T47D (cell line): Measurements from ENCODE around the gene SLC47A1.
A peak's percentile ranks its signal among the peaks of the same experiment; 100 is the strongest.

ENCODE experiments used
- DNase-seq, 2 experiments: peaks; one replicate each; pipeline versions ENCODE4 v3.0.0 to v3.0.0-alpha.2; 2011 to 2012; ENCODE audit warnings: low read depth in 1 of 2, low spot score in 1 of 2
- JUND ChIP-seq: IDR thresholded peaks from 2 replicates; pipeline ENCODE4 v1.6.1; 2012; ENCODE audit warnings: low read depth
- in situ Hi-C: cut with HindIII; loops from 2 replicates; pipeline ENCODE4 v1.10.0; 2016; ENCODE audit warnings: low sequenced_read_pairs, low pct_unique_long_range_greater_than_20kb

SLC47A1 gene

DNA sequence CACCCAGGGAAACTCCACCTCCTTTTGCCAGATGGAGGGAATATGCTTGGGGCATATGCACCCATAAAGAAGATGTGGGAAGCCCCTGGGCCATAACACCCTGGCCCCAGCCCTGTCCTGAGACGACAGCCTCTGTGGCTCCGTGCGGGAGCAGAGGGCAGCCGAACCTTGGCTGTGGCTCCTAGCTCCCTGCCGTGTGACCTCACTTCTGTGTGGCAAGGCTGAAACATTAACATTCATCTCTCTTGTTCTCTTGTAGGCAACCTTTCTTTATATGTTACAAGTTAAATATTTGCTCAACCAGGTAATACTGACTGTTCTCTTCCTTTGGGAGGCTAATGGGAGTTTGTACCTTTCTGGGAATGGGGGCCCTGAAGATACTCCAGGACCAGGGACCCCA, 17.5 kb downstream of the SLC47A1 start:
- TF ChIP-seq JUND = no peak
- in situ Hi-C loops = no loop called here
- no peak for DNase-seq

DNA sequence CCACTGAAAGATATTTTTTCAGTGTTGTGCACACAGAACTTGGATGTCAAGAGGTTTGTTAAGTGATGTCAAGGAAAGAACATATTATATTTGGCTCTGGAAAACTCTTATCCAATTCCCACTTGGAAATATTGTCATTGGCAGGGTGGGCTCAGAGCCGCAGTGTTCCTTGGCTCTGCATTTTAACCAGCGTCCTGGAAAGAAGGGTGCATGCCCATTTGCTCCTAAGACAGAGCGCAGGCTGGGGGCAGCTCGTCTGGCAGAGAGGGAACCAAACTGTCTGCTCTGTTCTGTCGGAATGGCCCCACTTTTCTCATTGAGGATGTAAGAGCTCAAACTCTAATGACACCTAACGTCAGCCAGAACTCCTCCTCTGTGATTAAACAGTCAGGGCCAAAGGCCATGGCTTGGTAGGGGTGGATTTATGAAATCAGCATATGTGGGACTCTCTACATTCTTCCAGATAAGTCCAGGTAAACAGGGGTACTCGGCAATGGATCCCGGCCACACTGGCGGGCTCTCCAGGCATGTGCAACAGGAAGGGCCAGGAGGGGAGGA, 18.0 kb downstream of the SLC47A1 start:
- TF ChIP-seq JUND = no peak
- no peak for DNase-seq
- in situ Hi-C loops = no loop called here

DNA sequence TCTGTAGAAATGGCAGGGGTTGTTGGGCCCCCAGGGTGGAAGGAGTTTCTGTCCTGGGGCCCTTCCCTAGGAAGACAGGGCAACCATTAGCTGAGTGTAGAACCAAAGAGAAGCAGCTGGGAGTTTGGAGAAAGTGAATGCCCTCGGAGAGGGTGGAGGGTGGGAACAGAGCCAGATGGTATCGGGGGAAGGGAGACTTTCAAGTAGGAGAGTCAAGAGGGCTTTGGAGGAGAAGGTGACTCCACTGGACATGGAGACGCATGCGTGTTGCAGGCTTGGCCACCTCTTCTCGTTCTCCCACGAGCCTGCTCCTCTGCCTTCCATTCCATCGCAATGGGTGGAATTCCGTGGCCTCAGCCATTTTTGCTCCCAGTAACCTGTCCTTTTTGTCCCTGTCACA, 19.4 kb downstream of the SLC47A1 start:
- TF ChIP-seq JUND = no peak
- in situ Hi-C loops = no loop called here
- no peak for DNase-seq

GRCh38 chr17:19554393-19554792, 20.7 kb downstream of the SLC47A1 start:
- in situ Hi-C loops = no loop called here
- TF ChIP-seq JUND = no peak
- DNase-seq = peak in 1 of 2 experiments; percentile 72

DNA sequence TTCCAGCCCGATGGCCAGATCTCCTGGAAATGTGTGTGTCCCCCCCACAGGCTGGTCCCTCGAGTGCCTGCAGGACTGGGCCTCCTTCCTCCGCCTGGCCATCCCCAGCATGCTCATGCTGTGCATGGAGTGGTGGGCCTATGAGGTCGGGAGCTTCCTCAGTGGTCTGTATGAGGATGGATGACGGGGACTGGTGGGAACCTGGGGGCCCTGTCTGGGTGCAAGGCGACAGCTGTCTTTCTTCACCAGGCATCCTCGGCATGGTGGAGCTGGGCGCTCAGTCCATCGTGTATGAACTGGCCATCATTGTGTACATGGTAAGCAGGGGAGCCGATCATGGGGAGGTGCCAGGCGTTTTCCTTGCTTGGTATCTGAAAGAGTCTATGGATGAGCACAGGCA, 22.1 kb downstream of the SLC47A1 start:
- no peak for TF ChIP-seq JUND
- no peak for DNase-seq
- in situ Hi-C loops = no loop called here

GRCh38 chr17:19558946-19559345, 25.3 kb downstream of the SLC47A1 start:
- no peak for DNase-seq
- in situ Hi-C loops = no loop called here
- no peak for TF ChIP-seq JUND

GRCh38 chr17:19561697-19562318, 28.2 kb downstream of the SLC47A1 start:
- in situ Hi-C loops = no loop called here
- no peak for DNase-seq
- no peak for TF ChIP-seq JUND

- no peak for TF ChIP-seq JUND
- in situ Hi-C loops = no loop called here
These were observed 32.3 kb downstream of the SLC47A1 start for GRCh38 chr17:19565817-19566575.

DNA sequence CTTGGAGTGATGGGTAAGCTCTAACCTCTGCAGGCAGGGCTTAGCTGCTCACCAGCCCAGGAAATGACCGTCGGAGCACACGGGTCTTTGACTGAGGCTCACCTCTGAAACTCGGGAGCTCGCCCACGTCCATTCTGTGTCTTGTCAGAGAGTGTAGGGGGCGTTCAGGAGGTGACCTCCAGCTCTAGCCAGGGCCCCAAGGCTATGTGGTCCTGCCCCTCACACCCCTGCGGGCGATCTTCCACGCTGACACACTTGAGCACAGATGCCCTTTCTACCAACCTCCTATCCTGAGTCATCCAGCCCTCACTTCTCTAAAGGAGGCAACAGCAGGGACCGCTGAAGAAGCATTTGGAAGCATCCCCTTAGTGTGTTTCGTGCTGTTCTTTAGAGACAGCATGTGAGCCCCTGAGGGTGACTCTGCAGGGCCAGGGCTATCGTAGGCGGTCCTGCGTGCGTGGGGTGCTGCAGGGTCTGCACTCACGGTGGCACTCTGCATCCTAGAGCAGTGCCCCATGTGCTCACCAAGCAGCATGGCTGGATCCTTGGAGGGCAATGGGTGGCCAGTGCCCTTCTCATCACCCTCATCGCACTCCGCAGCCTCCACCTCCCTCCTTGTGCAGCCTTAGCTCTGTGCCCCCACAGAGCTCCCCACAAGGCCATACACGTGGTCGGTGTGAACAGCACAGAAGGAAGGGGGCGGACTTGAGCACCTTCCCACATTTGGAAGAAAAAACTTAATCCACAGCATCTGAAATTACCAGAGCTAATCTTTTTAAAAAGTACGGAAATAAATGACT, 33.8 kb downstream of the SLC47A1 start:
- TF ChIP-seq JUND = no peak
- no peak for DNase-seq
- in situ Hi-C loops = no loop called here

More at GRCh38 chr17:19565817-19566575, 32.3 kb downstream of the SLC47A1 start:
- no peak for DNase-seq

GRCh38 chr17:19568016-19568350, 34.3 kb downstream of the SLC47A1 start:
- TF ChIP-seq JUND = no peak
- in situ Hi-C loops = no loop called here
- DNase-seq = no peak

- no peak for DNase-seq
- in situ Hi-C loops = no loop called here
- no peak for TF ChIP-seq JUND
These were observed 36.3 kb downstream of the SLC47A1 start for GRCh38 chr17:19569785-19570543.

- in situ Hi-C loops = no loop called here
- no peak for DNase-seq
- no peak for TF ChIP-seq JUND
These were observed 36.9 kb downstream of the SLC47A1 start for GRCh38 chr17:19570544-19571062.
